ENCODE measurements around the gene SYAP1. TPM values are rescaled to one million over a fixed set of nuclear protein-coding genes. Genes with fewer than 3 reads are reported as not detected.

SYAP1 gene
- total RNA-seq, 2 donors from 2014 or later: 23.9 to 39.4 TPM

DNA sequence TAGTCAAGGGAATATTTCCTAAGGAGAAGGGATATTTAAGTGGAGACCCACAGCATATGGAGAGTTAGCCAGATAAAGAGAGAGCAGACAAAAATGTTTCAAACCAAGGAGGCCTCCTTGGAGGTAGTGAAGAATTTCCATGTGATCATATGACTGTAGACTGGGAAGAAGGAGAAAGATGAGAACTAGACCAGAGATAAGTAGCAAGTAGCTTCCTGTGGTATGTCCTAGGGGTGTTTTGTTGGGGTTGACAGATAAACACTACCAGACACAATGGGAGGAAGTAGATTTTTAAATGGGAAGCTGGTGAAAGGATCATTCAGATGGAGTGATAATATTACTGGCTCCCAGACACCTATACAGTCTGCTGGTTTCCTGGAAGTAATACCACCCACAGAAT, 13.6 kb downstream of the SYAP1 start:
- H3K27ac ChIP-seq: no peak overlapping the region
- TF ChIP-seq POLR2A (IDR thresholded peaks at IDR 0.05): no peak
- no peak for TF ChIP-seq POLR2AphosphoS5 (IDR thresholded peaks at IDR 0.05)
- TF ChIP-seq, protein P1, sequence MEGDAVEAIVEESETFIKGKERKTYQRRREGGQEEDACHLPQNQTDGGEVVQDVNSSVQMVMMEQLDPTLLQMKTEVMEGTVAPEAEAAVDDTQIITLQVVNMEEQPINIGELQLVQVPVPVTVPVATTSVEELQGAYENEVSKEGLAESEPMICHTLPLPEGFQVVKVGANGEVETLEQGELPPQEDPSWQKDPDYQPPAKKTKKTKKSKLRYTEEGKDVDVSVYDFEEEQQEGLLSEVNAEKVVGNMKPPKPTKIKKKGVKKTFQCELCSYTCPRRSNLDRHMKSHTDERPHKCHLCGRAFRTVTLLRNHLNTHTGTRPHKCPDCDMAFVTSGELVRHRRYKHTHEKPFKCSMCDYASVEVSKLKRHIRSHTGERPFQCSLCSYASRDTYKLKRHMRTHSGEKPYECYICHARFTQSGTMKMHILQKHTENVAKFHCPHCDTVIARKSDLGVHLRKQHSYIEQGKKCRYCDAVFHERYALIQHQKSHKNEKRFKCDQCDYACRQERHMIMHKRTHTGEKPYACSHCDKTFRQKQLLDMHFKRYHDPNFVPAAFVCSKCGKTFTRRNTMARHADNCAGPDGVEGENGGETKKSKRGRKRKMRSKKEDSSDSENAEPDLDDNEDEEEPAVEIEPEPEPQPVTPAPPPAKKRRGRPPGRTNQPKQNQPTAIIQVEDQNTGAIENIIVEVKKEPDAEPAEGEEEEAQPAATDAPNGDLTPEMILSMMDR (IDR thresholded peaks at IDR 0.05): no peak
- intact Hi-C loops (cut with DNase I): no loop called here

DNA sequence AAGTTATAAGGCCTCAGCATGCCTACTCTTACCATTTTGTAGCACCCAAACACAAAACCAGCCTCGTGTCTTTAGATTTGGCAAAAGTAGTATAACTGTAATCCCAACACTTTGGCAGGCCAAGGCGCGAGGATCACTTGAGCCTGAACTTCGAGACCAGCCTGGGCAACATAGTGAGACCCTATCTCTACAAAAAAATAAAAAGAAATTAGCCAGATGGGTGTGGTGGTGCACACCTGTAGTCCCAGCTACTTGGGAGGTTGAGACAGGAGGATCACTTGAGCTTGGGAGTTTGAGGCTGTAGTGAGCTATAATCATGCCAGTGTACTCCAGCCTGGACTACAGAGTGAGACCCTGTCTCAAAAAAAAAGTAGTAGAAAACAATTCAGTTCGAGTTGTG, 17.6 kb downstream of the SYAP1 start:
- TF ChIP-seq, protein P1 (IDR thresholded peaks at IDR 0.05): no peak
- TF ChIP-seq POLR2AphosphoS5 (IDR thresholded peaks at IDR 0.05) (no peak), POLR2A (IDR thresholded peaks at IDR 0.05) (no peak)
- WGBS: 96% methylated on average over 5 of the region's 5 CpGs
- Histone ChIP-seq H3K4me3 (no peak overlapping the region), H3K9me3 (no peaks in the 10 kb centered on the region), H3K27me3 (replicated peaks; ENCODE audit: insufficient read depth) (no peaks in the 10 kb centered on the region), H3K4me1 (replicated peaks) (no peaks in the 10 kb centered on the region), H3K36me3 (no peaks in the 10 kb centered on the region), H3K27ac (no peak overlapping the region)
- no peak for DNase-seq (ENCODE audit: low spot score)
- intact Hi-C loops (cut with DNase I): no loop called here

More for the DNA sequence above, 13.6 kb downstream of the SYAP1 start:
- H3K4me3 ChIP-seq: no peak overlapping the region
- H3K27me3 ChIP-seq (replicated peaks; ENCODE audit: insufficient read depth): no peaks in the 10 kb centered on the region
- no peaks in the 10 kb centered on the region for H3K36me3 ChIP-seq
- H3K4me1 ChIP-seq (replicated peaks): no peaks in the 10 kb centered on the region
- DNase-seq (ENCODE audit: low spot score): no peak
- no peaks in the 10 kb centered on the region for H3K9me3 ChIP-seq

DNA sequence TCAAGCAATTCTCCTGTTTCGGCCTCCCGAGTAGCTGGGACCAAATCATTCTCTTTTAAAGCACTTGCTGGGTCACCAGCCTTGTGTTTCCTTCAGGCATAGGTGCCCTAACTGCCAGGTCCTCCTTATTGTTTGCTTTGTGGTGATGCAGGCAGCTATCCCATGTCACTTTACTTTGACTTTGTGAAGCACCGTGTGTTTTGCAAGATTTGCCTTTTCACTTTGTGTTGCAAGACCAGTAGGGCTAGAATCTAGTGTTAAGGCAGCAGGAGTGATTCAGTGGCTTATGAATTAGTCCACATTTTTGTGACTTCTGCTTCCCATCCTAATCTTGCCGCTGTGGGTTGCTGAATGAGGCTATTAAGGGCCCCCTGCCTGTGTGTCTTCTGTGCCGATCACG, 20.2 kb downstream of the SYAP1 start:
- intact Hi-C loops (cut with DNase I): no loop called here
- 56% methylated on average over 6 of the region's 6 CpGs for WGBS
- TF ChIP-seq POLR2A (IDR thresholded peaks at IDR 0.05) (no peak), POLR2AphosphoS5 (IDR thresholded peaks at IDR 0.05) (peak; percentile 24)
- TF ChIP-seq, protein P1 (IDR thresholded peaks at IDR 0.05): no peak
- Histone ChIP-seq H3K4me3 (no peak overlapping the region), H3K27ac (no peak overlapping the region), H3K4me1 (replicated peaks) (no peaks in the 10 kb centered on the region), H3K36me3 (no peaks in the 10 kb centered on the region), H3K9me3 (no peaks in the 10 kb centered on the region), H3K27me3 (replicated peaks; ENCODE audit: insufficient read depth) (no peaks in the 10 kb centered on the region)
- DNase-seq (ENCODE audit: low spot score): peak; percentile 4

DNA sequence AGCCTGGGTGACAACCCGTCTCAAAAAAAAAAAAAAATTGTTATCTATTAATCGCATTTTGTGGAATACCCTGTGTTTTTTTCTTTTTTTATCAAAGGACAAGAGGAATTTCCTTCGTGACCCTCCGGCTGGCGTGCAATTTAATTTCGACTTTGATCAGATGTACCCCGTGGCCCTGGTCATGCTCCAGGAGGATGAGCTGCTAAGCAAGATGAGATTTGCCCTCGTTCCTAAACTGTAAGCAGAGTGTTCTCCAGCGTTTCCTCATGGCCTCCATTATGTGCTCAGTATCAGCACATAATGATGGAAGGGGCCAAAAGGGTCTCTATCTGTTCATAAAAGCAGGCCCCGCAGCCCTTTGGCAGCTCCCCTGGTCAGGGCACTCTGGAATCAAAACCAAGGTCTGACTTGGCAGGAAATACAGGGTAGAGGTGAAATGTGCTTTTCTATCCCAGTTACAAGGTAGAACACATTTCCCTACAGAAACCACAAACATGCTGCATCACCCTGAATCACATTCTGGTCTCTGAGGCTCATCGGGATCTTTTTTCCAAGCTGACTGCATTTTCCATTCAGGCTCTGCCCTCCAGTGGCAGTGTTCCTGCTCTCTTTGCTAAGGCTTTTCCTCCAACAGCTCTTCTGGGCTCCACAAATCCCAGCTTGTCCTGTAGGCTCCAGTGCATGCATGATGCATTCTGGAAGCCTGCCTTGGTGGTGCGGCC, 24.4 kb downstream of the SYAP1 start:
- Histone ChIP-seq H3K27me3 (replicated peaks; ENCODE audit: insufficient read depth) (no peaks in the 10 kb centered on the region), H3K4me3 (no peak overlapping the region), H3K27ac (no peak overlapping the region), H3K4me1 (replicated peaks) (no peaks in the 10 kb centered on the region), H3K36me3 (no peaks in the 10 kb centered on the region), H3K9me3 (no peaks in the 10 kb centered on the region)
- 93% methylated on average over 12 of the region's 12 CpGs for WGBS
- TF ChIP-seq POLR2A (IDR thresholded peaks at IDR 0.05): no peak
- no peak for TF ChIP-seq POLR2AphosphoS5 (IDR thresholded peaks at IDR 0.05)
- TF ChIP-seq, protein P1 (IDR thresholded peaks at IDR 0.05): no peak
- intact Hi-C loops (cut with DNase I): no loop called here
- no peak for DNase-seq (ENCODE audit: low spot score)

DNA sequence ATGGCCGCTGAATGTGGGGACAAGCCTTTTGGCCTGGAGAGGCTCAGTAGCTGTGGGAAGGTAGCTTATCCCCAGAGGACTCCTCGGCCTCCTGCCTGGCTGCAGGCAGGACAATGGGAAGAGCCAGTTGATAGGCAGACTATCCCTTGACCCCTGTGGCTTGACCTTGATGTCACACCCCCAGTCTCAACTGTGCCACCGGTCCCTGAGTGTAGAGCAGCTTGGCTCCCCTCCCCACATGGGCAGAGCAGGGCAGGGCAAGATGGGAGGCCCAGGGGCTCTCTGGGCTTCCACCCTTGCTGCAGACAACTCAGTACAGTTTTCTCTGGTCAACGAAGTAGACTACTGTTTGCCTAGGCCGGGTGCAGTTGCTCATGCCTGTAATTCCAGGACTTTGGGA, 25.7 kb downstream of the SYAP1 start:
- TF ChIP-seq POLR2AphosphoS5 (IDR thresholded peaks at IDR 0.05) (no peak), POLR2A (IDR thresholded peaks at IDR 0.05) (no peak)
- TF ChIP-seq, protein P1 (IDR thresholded peaks at IDR 0.05): no peak

More for the DNA sequence above, 25.7 kb downstream of the SYAP1 start:
- intact Hi-C loops (cut with DNase I): no loop called here
- H3K36me3 ChIP-seq: no peaks in the 10 kb centered on the region
- H3K4me3 ChIP-seq: no peak overlapping the region
- no peak for DNase-seq (ENCODE audit: low spot score)
- no peaks in the 10 kb centered on the region for H3K9me3 ChIP-seq
- no peak overlapping the region for H3K27ac ChIP-seq
- H3K4me1 ChIP-seq (replicated peaks): no peaks in the 10 kb centered on the region
- WGBS: 81% methylated on average over 5 of the region's 5 CpGs
- no peaks in the 10 kb centered on the region for H3K27me3 ChIP-seq (replicated peaks; ENCODE audit: insufficient read depth)
